SK-N-SH treated with all-trans-retinoic acid at 6 μM for 48 hours (cell line): ENCODE results near the gene CASP10.

Experiments
- ATAC-seq: fragments of 200-7000 bp; cut with Tn5 transposase; 3 replicates; pipeline ENCODE4 v1.9.1; 2020; ENCODE audit warnings: mild to moderate bottlenecking, moderate library complexity
- ARNTL ChIP-seq: fragments of 450-650 bp; formaldehyde crosslinking; IDR thresholded peaks from 2 replicates; pipeline ENCODE4 v1.5.0; 2020; ENCODE audit warnings: low read depth, mild to moderate bottlenecking, moderate library complexity, borderline replicate concordance
- BACH2 ChIP-seq: fragments of 250-450 bp; sonication (Bioruptor Pico); IDR thresholded peaks from 2 replicates; pipeline ENCODE4 v1.9.0; 2021; ENCODE audit warnings: mild to moderate bottlenecking, borderline replicate concordance
- CSDC2 ChIP-seq: fragments of 250-450 bp; sonication (Bioruptor Pico); IDR thresholded peaks from 2 replicates; pipeline ENCODE4 v1.5.0; 2020; ENCODE audit warnings: mild to moderate bottlenecking, moderate library complexity
- ESRRG ChIP-seq: fragments of 250-450 bp; sonication (Bioruptor Pico); IDR thresholded peaks from 2 replicates; pipeline ENCODE4 v1.6.1; 2021; ENCODE audit warnings: mild to moderate bottlenecking
- GLIS3 ChIP-seq: fragments of 250-450 bp; sonication (Bioruptor Pico); IDR thresholded peaks from 2 replicates; pipeline ENCODE4 v1.5.0; 2020; ENCODE audit warnings: mild to moderate bottlenecking, moderate library complexity
- ISL1 ChIP-seq: fragments of 250-450 bp; sonication (Bioruptor Pico); IDR thresholded peaks from 2 replicates; pipeline ENCODE4 v2.1.2; 2022; ENCODE audit warnings: mild to moderate bottlenecking, moderate library complexity
- OSR1 ChIP-seq: fragments of 250-450 bp; sonication (Bioruptor Pico); IDR thresholded peaks from 2 replicates; pipeline ENCODE4 v1.8.0; 2022; ENCODE audit warnings: moderate library complexity, mild to moderate bottlenecking, inconsistent platforms
- PPARA ChIP-seq: fragments of 250-450 bp; sonication (Bioruptor Pico); IDR thresholded peaks from 2 replicates; pipeline ENCODE4 v1.5.0; 2020; ENCODE audit warnings: mild to moderate bottlenecking, borderline replicate concordance
- RARB ChIP-seq: fragments of 250-450 bp; sonication (Bioruptor Pico); IDR thresholded peaks from 2 replicates; pipeline ENCODE4 v1.8.0; 2021; ENCODE audit warnings: mild to moderate bottlenecking, moderate library complexity
- SNAI2 ChIP-seq: fragments of 250-450 bp; sonication (Bioruptor Pico); IDR thresholded peaks from 2 replicates; pipeline ENCODE4 v1.5.0; 2020; ENCODE audit warnings: mild to moderate bottlenecking, moderate library complexity
- TCF4 ChIP-seq: fragments of 250-450 bp; sonication (Bioruptor Pico); IDR thresholded peaks from 2 replicates; pipeline ENCODE4 v1.8.0; 2021; ENCODE audit warnings: mild to moderate bottlenecking, moderate library complexity, borderline replicate concordance
- TOX ChIP-seq: fragments of 250-450 bp; sonication (Bioruptor Pico); IDR thresholded peaks from 2 replicates; pipeline ENCODE4 v1.8.0; 2021; ENCODE audit warnings: mild to moderate bottlenecking, moderate library complexity, borderline replicate concordance
- TSHZ2 ChIP-seq: fragments of 250-450 bp; sonication (Bioruptor Pico); IDR thresholded peaks from 2 replicates; pipeline ENCODE4 v1.5.0; 2020; ENCODE audit warnings: mild to moderate bottlenecking, moderate library complexity
- ZC3H10 ChIP-seq: fragments of 250-450 bp; sonication (Bioruptor Pico); IDR thresholded peaks from 2 replicates; pipeline ENCODE4 v1.5.1; 2021; ENCODE audit warnings: mild to moderate bottlenecking, moderate library complexity
- ZFP30 ChIP-seq: fragments of 450-650 bp; formaldehyde crosslinking; IDR thresholded peaks from 2 replicates; pipeline ENCODE4 v1.5.0; 2022; ENCODE audit warnings: mild to moderate bottlenecking, moderate library complexity
- ZNF565 ChIP-seq: fragments of 450-650 bp; formaldehyde crosslinking; conservative IDR thresholded peaks from 2 replicates; pipeline ENCODE4 v1.5.0; 2020; ENCODE audit warnings: low read depth, mild to moderate bottlenecking, moderate library complexity
- ZNF8 ChIP-seq: fragments of 450-650 bp; formaldehyde crosslinking; IDR thresholded peaks from 2 replicates; pipeline ENCODE4 v1.5.0; 2020; ENCODE audit warnings: mild to moderate bottlenecking, moderate library complexity
- TF ChIP-seq, protein P1 (sequence below): fragments of 250-450 bp; sonication (Bioruptor Pico); IDR thresholded peaks from 2 replicates; pipeline ENCODE4 v1.8.0; 2020; ENCODE audit warnings: mild to moderate bottlenecking, moderate library complexity, borderline replicate concordance
- TF ChIP-seq, protein P2 (sequence below): fragments of 250-450 bp; sonication (Bioruptor Pico); IDR thresholded peaks from 2 replicates; pipeline ENCODE4 v1.5.1; 2021; ENCODE audit warnings: mild to moderate bottlenecking, moderate library complexity

The CASP10 gene

DNA sequence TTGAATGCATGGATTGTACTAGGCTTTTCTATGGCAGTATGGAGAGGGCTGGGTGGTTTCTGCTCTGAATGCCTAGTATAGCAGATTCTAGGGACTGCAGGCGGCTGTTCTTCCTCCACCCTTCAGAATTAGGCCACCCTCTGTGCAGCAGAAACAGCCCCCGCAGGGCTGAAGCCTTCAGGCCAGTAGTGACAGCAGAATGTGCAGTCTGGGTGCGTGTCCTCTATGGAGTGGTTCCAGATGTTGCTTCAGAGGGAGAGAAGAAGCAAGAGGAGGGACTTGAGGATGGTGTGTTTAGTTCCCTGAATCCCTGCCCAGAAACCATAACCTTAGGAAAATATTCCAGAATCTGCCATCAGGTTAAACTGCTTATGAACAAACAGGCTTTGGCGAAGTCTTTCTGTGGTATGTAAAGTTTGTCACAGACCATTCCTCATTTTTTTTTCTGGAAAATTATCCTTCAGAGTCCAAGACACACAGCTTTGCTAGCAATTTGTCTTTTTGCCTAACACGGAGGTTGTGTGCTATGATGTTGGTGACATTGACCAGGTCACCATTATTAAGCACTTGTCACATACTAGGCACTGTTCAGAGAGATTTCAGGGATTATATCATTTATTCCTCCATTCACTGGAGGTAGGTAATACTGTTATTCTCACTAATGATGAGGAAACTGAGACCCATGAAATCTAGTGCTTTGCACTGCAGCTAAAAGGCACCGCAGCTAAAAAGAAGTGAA is 21.1 kb downstream of the CASP10 start (continued):
- TF ChIP-seq TSHZ2 (CRISPR knock-in tag) (no peak), BACH2 (CRISPR knock-in tag) (no peak), SNAI2 (CRISPR knock-in tag) (no peak), ARNTL (CRISPR knock-in tag) (no peak), ESRRG (no peak), GLIS3 (CRISPR knock-in tag) (no peak)
- TF ChIP-seq, protein P1, sequence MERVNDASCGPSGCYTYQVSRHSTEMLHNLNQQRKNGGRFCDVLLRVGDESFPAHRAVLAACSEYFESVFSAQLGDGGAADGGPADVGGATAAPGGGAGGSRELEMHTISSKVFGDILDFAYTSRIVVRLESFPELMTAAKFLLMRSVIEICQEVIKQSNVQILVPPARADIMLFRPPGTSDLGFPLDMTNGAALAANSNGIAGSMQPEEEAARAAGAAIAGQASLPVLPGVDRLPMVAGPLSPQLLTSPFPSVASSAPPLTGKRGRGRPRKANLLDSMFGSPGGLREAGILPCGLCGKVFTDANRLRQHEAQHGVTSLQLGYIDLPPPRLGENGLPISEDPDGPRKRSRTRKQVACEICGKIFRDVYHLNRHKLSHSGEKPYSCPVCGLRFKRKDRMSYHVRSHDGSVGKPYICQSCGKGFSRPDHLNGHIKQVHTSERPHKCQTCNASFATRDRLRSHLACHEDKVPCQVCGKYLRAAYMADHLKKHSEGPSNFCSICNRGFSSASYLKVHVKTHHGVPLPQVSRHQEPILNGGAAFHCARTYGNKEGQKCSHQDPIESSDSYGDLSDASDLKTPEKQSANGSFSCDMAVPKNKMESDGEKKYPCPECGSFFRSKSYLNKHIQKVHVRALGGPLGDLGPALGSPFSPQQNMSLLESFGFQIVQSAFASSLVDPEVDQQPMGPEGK (CRISPR knock-in tag): no peak
- TF ChIP-seq, all 23 proteins: peak for 0

GRCh38 chr2:201204655-201205514 is 21.9 kb downstream of the CASP10 start:
- TF ChIP-seq TCF4 (CRISPR knock-in tag) (no peak), RARB (no peak), ISL1 (no peak)
- TF ChIP-seq, protein P1 (CRISPR knock-in tag): no peak
- ATAC-seq: no peak

GRCh38 chr2:201205515-201205849 is 22.5 kb downstream of the CASP10 start:
- ATAC-seq: no peak
- TF ChIP-seq ZFP30 (CRISPR knock-in tag) (no peak), GLIS3 (CRISPR knock-in tag) (no peak), SNAI2 (CRISPR knock-in tag) (no peak), TCF4 (CRISPR knock-in tag) (no peak), BACH2 (CRISPR knock-in tag) (no peak), RARB (no peak), TOX (CRISPR knock-in tag) (no peak), ISL1 (no peak)
- TF ChIP-seq, protein P2, sequence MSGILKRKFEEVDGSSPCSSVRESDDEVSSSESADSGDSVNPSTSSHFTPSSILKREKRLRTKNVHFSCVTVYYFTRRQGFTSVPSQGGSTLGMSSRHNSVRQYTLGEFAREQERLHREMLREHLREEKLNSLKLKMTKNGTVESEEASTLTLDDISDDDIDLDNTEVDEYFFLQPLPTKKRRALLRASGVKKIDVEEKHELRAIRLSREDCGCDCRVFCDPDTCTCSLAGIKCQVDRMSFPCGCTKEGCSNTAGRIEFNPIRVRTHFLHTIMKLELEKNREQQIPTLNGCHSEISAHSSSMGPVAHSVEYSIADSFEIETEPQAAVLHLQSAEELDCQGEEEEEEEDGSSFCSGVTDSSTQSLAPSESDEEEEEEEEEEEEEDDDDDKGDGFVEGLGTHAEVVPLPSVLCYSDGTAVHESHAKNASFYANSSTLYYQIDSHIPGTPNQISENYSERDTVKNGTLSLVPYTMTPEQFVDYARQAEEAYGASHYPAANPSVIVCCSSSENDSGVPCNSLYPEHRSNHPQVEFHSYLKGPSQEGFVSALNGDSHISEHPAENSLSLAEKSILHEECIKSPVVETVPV (CRISPR knock-in tag): no peak

GRCh38 chr2:201208563-201209252 is 25.8 kb downstream of the CASP10 start:
- TF ChIP-seq ZFP30 (CRISPR knock-in tag) (no peak), ZNF8 (no peak)
- TF ChIP-seq, all 23 proteins: peak for 0
- ATAC-seq: no peak

DNA sequence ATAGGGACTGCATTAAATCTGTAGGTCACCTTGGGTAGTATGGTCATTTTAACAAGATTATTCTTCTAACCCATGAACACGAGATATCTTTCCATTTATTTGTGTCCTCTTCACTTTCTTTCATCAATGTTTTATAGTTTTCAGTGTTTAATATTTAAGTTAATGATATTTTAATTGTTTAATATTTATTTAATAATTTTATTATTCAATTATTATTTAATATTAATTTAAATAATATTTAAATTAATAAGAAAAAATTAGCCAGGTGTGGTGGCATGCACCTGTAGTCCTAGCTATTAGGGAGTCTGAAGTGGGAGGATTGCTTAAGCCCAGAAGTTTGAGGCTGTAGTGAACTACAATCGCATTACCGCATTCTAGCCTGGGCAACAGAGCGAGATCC is 33.0 kb downstream of the CASP10 start:
- no peak for ATAC-seq
- TF ChIP-seq ZNF565 (CRISPR knock-in tag): no peak
- no peak for TF ChIP-seq ZNF8
- no peak for TF ChIP-seq PPARA (CRISPR knock-in tag)
- no peak for TF ChIP-seq CSDC2 (CRISPR knock-in tag)
- TF ChIP-seq, protein P1 (CRISPR knock-in tag): no peak
- TF ChIP-seq ESRRG: no peak
- no peak for TF ChIP-seq OSR1
- no peak for TF ChIP-seq RARB
- TF ChIP-seq ZC3H10 (CRISPR knock-in tag): no peak
- TF ChIP-seq, protein P2 (CRISPR knock-in tag): no peak
